HG03469 (cell line): ENCODE measurements around the gene KLHL22.
"Not testable (repeated sequence)": the region's sequence is repeated elsewhere in the genome, so short reads cannot be mapped to it uniquely, and the experiment has no call there.

Experiments
- ATAC-seq: cut with Tn5 transposase; IDR thresholded peaks from one replicate; pipeline ENCODE4 v1.9.1; 2021; ENCODE audit warnings: mild to moderate bottlenecking, moderate library complexity, moderate number of reproducible peaks; ENCODE audit not compliant: unreplicated experiment

KLHL22 gene

GRCh38 chr22:20423906-20424551 is 71.6 kb downstream of the KLHL22 start:
- no peak for ATAC-seq

- no peak for ATAC-seq
Measured at GRCh38 chr22:20423008-20423905, 72.3 kb downstream of the KLHL22 start.

DNA sequence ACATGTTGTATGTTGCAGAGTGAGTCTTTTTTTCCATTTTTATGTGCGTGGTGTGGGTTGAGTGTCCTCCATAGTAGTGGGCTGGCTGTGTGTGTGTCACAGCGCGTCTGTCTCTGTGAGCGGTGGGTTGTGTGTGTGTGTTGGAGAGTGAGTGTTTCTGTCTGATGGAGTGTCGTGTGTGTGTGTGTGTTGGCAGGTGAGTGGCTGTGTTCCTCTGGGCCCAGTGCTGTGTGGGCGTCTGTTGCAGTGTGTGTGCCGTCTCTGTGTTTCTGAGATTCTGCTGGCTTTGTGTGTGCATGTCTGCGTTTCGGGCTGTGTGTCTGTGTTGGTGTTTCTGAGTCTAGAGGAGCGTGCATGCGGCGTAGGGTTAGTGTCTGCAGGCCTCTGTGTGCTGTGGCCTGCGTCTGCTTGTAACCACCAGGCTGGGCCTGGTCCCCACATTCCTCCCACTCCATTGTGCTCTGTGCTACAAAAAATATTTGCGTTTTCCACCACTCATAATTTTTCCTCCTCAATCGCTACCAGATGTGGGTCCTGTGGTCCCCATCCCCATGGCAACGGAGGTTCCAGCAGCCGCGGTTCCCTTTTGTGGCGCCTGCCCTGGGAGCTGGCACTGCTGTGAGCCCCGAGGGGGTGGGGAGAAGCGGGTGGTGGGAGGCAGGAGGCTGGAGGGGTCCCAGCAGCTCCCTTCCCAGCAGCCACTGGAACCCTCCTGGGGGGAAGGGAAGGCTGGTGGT is 73.2 kb downstream of the KLHL22 start:
- ATAC-seq = no peak

DNA sequence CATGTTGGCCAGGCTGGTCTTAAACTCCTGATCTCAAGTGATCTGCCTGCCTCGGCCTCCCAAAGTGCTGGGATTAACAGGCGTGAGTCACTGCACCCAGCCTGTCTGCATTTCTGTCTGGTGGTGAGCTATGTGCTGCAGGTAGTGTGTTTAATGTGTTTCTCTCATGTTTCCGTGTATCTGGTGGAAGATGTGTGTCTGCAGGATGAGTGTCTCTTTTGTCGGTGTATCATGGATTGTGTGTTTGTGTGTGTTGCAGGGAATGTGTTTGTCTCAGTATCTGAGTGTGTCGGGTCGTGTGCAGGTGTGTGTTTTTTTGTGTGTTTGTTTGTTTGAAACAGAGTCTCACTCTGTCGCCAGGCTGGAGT is 74.1 kb downstream of the KLHL22 start:
- ATAC-seq = no peak

DNA sequence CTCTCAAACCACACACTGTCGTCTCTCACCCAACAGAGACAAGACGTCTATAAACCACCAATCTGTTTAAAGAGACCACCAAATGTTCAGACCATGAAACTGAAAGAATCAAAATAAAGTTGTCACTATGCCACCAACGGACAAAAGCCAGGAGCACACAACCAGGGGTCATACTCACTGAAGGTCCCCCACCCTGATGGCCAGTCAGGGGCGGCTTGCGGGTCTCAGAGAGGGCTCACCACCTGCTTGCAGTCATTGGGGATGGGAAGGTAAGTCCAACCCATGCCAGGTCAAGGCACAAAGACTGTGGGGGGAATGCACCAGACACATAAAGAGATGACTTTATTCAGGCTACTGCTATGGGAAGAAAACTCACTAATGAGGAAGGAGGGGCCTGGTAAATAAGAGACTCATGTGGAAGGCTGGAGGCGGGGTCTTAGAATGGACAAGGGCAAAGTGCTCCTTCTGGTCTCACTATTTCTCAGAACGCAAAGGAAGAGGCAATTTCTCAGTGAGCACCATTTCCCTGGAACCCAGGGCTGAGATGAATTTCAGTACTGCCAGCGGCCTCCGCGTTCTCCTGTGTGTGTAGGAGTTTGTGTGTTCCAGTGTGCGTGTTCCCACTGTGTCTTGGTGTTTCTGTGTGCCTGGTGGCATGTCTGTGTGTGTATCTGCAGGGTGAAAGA is 75.3 kb downstream of the KLHL22 start:
- no peak for ATAC-seq

GRCh38 chr22:20419664-20419951 is 76.0 kb downstream of the KLHL22 start:
- ATAC-seq = no peak

- no peak for ATAC-seq
Measured at GRCh38 chr22:20418211-20418788, 77.3 kb downstream of the KLHL22 start.

- ATAC-seq = not testable (repeated sequence)
Measured at GRCh38 chr22:20415699-20416098, 79.9 kb downstream of the KLHL22 start.

- ATAC-seq = not testable (repeated sequence)
Measured at GRCh38 chr22:20415241-20415640, 80.4 kb downstream of the KLHL22 start.

- no peak for ATAC-seq
Measured at GRCh38 chr22:20414450-20414849, 81.1 kb downstream of the KLHL22 start.

DNA sequence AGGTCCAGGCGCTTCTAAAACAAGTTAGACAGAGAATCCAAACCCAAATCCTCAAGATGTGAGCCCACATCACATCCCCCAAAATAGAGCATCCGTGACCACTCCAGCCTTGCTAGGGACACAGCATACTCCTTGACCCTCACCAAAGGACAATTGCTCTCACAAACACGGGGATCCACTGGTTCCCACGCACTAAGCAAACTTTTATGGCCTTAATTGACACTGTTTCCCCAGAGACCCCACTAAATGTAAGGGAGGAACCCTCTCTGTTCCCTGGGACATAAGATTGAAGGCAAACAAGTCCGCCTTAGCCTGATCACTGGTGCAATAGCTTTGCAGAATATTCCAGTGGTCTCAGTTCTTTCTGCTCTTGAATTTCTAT is 81.5 kb downstream of the KLHL22 start:
- no peak for ATAC-seq

- no peak for ATAC-seq
Measured at GRCh38 chr22:20413217-20414058, 82.2 kb downstream of the KLHL22 start.

- ATAC-seq = no peak
Measured at GRCh38 chr22:20412474-20413216, 83.0 kb downstream of the KLHL22 start.

DNA sequence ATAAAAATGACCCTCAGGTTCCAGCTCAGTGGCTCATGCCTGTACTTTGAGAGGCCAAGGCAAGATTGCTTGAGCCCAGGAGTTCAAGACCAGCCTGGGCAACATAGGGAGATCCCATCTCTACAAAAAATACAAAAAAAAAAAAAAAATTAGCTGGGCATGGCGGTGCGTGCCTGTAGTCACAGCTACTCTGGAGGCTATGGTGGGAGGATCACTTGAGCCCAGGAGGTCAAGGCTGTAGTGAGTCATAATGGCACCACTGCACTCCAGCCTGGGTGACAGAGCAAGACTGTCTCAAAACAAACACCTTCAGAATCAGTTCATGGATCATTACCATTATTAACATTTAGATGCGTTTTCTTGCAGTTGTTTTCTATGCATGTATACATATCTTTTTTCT is 86.2 kb downstream of the KLHL22 start:
- ATAC-seq = not testable (repeated sequence)

GRCh38 chr22:20408891-20409290 is 86.7 kb downstream of the KLHL22 start:
- ATAC-seq = no peak

DNA sequence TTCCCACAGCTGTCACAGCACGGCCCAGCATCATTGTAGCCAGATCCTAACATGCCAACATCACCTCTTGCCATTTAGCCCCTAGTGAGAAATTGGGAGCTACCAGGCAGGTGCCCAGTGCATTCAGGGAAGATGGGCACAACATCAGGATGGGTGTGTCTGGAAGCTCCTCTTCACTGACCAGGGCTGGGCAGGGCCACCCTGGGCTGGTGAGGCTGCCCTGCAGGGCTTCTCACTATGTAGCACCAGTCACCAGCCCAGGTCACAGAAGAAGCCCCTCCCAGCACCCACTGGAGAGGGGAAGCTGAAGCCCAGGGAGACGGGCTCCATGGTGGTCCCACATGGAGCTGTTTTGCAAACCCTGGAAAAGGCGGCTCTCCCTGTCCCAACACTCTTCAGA is 87.8 kb downstream of the KLHL22 start:
- no peak for ATAC-seq

GRCh38 chr22:20406686-20407408 is 88.7 kb downstream of the KLHL22 start:
- ATAC-seq = no peak

DNA sequence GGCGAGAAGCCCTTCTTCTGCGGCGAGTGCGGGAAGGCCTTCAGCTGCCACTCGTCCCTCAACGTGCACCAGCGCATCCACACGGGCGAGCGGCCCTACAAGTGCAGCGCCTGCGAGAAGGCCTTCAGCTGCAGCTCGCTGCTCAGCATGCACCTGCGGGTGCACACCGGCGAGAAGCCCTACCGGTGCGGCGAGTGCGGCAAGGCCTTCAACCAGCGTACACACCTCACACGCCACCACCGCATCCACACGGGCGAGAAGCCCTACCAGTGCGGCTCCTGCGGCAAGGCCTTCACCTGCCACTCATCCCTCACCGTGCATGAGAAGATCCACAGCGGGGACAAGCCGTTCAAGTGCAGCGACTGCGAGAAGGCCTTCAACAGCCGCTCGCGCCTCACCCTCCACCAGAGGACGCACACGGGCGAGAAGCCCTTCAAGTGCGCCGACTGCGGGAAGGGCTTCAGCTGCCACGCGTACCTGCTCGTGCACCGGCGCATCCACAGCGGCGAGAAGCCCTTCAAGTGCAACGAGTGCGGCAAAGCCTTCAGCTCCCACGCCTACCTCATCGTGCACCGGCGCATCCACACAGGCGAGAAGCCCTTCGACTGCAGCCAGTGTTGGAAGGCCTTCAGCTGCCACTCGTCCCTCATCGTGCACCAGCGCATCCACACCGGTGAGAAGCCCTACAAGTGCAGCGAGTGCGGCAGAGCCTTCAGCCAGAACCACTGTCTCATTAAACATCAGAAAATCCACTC is 89.5 kb downstream of the KLHL22 start:
- ATAC-seq = no peak
